ENCODE data around the gene SPATA2. TPM values are rescaled to one million over a fixed set of nuclear protein-coding genes. Genes with fewer than 3 reads are reported as not detected.

Gene SPATA2
- total and polyA plus RNA-seq, 4 donors: 4.2 to 8.0 (median 4.9) TPM

DNA sequence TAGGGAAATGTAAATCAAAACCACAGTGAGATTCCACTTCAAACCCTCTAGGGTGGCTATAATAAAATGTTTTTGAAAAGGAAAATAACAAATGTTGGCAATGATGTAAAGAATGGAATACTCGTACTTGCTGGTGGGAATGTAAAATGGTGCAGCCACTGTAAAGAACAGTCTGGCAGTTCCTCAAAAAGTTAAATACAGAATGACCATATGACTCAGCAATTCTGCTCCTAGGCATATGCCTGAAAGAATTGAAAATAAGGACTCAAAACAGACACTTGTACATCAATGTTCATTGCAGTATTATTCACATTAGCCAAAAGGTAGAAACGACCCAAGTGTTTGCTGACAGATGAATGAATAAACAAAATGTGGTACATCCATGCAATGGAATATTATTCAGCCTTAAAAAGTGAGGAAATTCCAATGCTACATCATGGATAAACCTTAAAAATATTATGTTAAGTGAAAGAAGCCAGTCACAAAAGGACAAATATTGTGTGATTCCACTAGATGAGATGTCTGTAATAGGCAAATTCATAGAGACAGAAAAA is 10.6 kb upstream of the SPATA2 start:
- H3K36me3 ChIP-seq (ENCODE audit: control insufficient read depth in 4 of 4, insufficient read depth in 4 of 4, low read length in 4 of 4): no peaks in the 10 kb centered on the region
- ATAC-seq (ENCODE audit: insufficient read depth, low FRiP score) (no peak), DNase-seq (no peak)
- no peaks in the 10 kb centered on the region for H3K27me3 ChIP-seq (ENCODE audit: control insufficient read depth in 3 of 3, insufficient read depth in 3 of 3, low read length in 2 of 3)
- no peak overlapping the region for H3K4me3 ChIP-seq
- H3K4me1 ChIP-seq (ENCODE audit: control insufficient read depth in 5 of 5, insufficient read depth in 5 of 5, low read length in 5 of 5): no peaks in the 10 kb centered on the region
- no peak overlapping the region for H3K9ac ChIP-seq (ENCODE audit: insufficient read depth in 1 of 2, low read length in 2 of 2)
- H3K9me3 ChIP-seq (ENCODE audit: control insufficient read depth in 4 of 4, insufficient read depth in 3 of 4, low read length in 3 of 4): no peaks in the 10 kb centered on the region
- TF ChIP-seq CTCF (IDR thresholded peaks at IDR 0.05; ENCODE audit: control extremely low read depth, extremely low read depth): no peak
- 73 to 77% methylated on average over 2 of the region's 2 CpGs for WGBS, 2 donors
- H3K27ac ChIP-seq (ENCODE audit: low read depth in 1 of 2, low read length in 1 of 2): no peak overlapping the region

- Histone ChIP-seq H3K9ac (ENCODE audit: insufficient read depth in 1 of 2, low read length in 2 of 2) (no peak overlapping the region), H3K27ac (ENCODE audit: low read depth in 1 of 2, low read length in 1 of 2) (no peak overlapping the region), H3K9me3 (ENCODE audit: control insufficient read depth in 4 of 4, insufficient read depth in 3 of 4, low read length in 3 of 4) (no peaks in the 10 kb centered on the region), H3K4me3 (no peak overlapping the region), H3K36me3 (ENCODE audit: control insufficient read depth in 4 of 4, insufficient read depth in 4 of 4, low read length in 4 of 4) (no peaks in the 10 kb centered on the region), H3K4me1 (ENCODE audit: control insufficient read depth in 5 of 5, insufficient read depth in 5 of 5, low read length in 5 of 5) (no peaks in the 10 kb centered on the region), H3K27me3 (ENCODE audit: control insufficient read depth in 3 of 3, insufficient read depth in 3 of 3, low read length in 2 of 3) (no peaks in the 10 kb centered on the region)
- TF ChIP-seq CTCF (IDR thresholded peaks at IDR 0.05; ENCODE audit: control extremely low read depth, extremely low read depth): no peak
- ATAC-seq (ENCODE audit: insufficient read depth, low FRiP score) (no peak), DNase-seq (no peak)
- WGBS, 2 donors: 91 to 96% methylated on average over 4 of the region's 4 CpGs
Observed at GRCh38 chr20:49924247-49924646, 8.9 kb upstream of the SPATA2 start.

DNA sequence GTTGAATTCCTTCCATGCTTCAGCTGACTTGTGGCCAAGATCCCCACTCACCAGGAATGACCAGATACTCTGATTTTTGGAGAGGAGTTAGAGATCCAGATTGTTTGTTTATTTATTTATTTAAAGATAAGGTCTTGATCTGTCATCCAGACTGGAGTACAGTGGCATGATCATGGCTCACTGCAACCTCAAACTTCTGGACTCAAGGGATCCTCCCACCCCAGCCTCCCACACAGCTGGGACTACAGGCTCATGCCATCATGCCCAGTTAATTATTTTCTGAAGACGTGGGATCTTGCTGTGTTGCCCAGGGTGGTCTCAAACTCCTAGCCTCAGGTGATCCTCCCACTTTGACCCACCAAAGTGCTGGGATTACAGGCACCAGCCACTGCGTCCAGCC is 4.1 kb upstream of the SPATA2 start:
- no peaks in the 10 kb centered on the region for H3K27me3 ChIP-seq (ENCODE audit: control insufficient read depth in 3 of 3, insufficient read depth in 3 of 3, low read length in 2 of 3)
- H3K4me1 ChIP-seq (ENCODE audit: control insufficient read depth in 5 of 5, insufficient read depth in 5 of 5, low read length in 5 of 5): peaks cover 0 to 11% (median 3%) of the 10 kb centered on the region in 5 donors
- WGBS, 2 donors: 86% methylated on average over 2 of the region's 2 CpGs
- no peak overlapping the region for H3K4me3 ChIP-seq
- H3K27ac ChIP-seq (ENCODE audit: low read depth in 1 of 2, low read length in 1 of 2): no peak overlapping the region
- no peak for TF ChIP-seq CTCF (IDR thresholded peaks at IDR 0.05; ENCODE audit: control extremely low read depth, extremely low read depth)
- DNase-seq: no peak
- H3K36me3 ChIP-seq (ENCODE audit: control insufficient read depth in 4 of 4, insufficient read depth in 4 of 4, low read length in 4 of 4): peaks cover 0 to 2% (median 0%) of the 10 kb centered on the region in 4 donors
- ATAC-seq (ENCODE audit: insufficient read depth, low FRiP score): no peak
- peaks cover 0 to 2% (median 0%) of the 10 kb centered on the region in 4 donors for H3K9me3 ChIP-seq (ENCODE audit: control insufficient read depth in 4 of 4, insufficient read depth in 3 of 4, low read length in 3 of 4)
- no peak overlapping the region for H3K9ac ChIP-seq (ENCODE audit: insufficient read depth in 1 of 2, low read length in 2 of 2)

GRCh38 chr20:49919009-49919408 is 3.7 kb upstream of the SPATA2 start:
- DNase-seq (no peak), ATAC-seq (ENCODE audit: insufficient read depth, low FRiP score) (no peak)
- Histone ChIP-seq H3K4me1 (ENCODE audit: control insufficient read depth in 5 of 5, insufficient read depth in 5 of 5, low read length in 5 of 5) (peaks cover 0 to 16% (median 7%) of the 10 kb centered on the region in 5 donors), H3K9ac (ENCODE audit: insufficient read depth in 1 of 2, low read length in 2 of 2) (no peak overlapping the region), H3K9me3 (ENCODE audit: control insufficient read depth in 4 of 4, insufficient read depth in 3 of 4, low read length in 3 of 4) (peaks cover 0 to 2% (median 0%) of the 10 kb centered on the region in 4 donors), H3K27me3 (ENCODE audit: control insufficient read depth in 3 of 3, insufficient read depth in 3 of 3, low read length in 2 of 3) (no peaks in the 10 kb centered on the region), H3K27ac (ENCODE audit: low read depth in 1 of 2, low read length in 1 of 2) (no peak overlapping the region), H3K4me3 (no peak overlapping the region), H3K36me3 (ENCODE audit: control insufficient read depth in 4 of 4, insufficient read depth in 4 of 4, low read length in 4 of 4) (peaks cover 0 to 2% (median 0%) of the 10 kb centered on the region in 4 donors)
- 65 to 77% methylated on average over 7 of the region's 7 CpGs for WGBS, 2 donors
- no peak for TF ChIP-seq CTCF (IDR thresholded peaks at IDR 0.05; ENCODE audit: control extremely low read depth, extremely low read depth)

Data from lung (tissue), 12 donors.